GM19395 (cell line): Measurements from ENCODE around the gene PDGFC.

ENCODE experiments used
- ATAC-seq: cut with Tn5 transposase; IDR thresholded peaks from one replicate; pipeline ENCODE4 v1.9.1; 2021; ENCODE audit warnings: mild to moderate bottlenecking, moderate library complexity; ENCODE audit not compliant: unreplicated experiment

The PDGFC gene

GRCh38 chr4:156790866-156791265, 180.7 kb downstream of the PDGFC start:
- no peak for ATAC-seq

- ATAC-seq, result no peak
These were observed 182.8 kb downstream of the PDGFC start for GRCh38 chr4:156788782-156789181.

- no peak for ATAC-seq
These were observed 184.9 kb downstream of the PDGFC start for GRCh38 chr4:156786713-156787112.

- ATAC-seq, result no peak
These were observed 186.6 kb downstream of the PDGFC start for GRCh38 chr4:156784970-156785369.

GRCh38 chr4:156783966-156784365, 187.6 kb downstream of the PDGFC start:
- ATAC-seq, result no peak

- ATAC-seq, result no peak
These were observed 189.1 kb downstream of the PDGFC start for GRCh38 chr4:156782491-156782890.

GRCh38 chr4:156781852-156782251, 189.7 kb downstream of the PDGFC start:
- no peak for ATAC-seq

GRCh38 chr4:156779774-156780173, 191.8 kb downstream of the PDGFC start:
- ATAC-seq, result no peak

GRCh38 chr4:156779042-156779441, 192.6 kb downstream of the PDGFC start:
- ATAC-seq, result no peak

- no peak for ATAC-seq
These were observed 193.0 kb downstream of the PDGFC start for GRCh38 chr4:156778606-156779005.

- ATAC-seq, result no peak
These were observed 193.5 kb downstream of the PDGFC start for GRCh38 chr4:156778093-156778492.

GRCh38 chr4:156775813-156776212, 195.8 kb downstream of the PDGFC start:
- no peak for ATAC-seq

- ATAC-seq, result no peak
These were observed 197.2 kb downstream of the PDGFC start for GRCh38 chr4:156774422-156774821.

- ATAC-seq, result no peak
These were observed 197.8 kb downstream of the PDGFC start for GRCh38 chr4:156773648-156774357.

- ATAC-seq, result no peak
These were observed 200.3 kb downstream of the PDGFC start for GRCh38 chr4:156771171-156771837.

GRCh38 chr4:156770140-156770539, 201.5 kb downstream of the PDGFC start:
- ATAC-seq, result no peak

- no peak for ATAC-seq
These were observed 203.6 kb downstream of the PDGFC start for GRCh38 chr4:156767911-156768415.

GRCh38 chr4:156766846-156767245, 204.8 kb downstream of the PDGFC start:
- ATAC-seq, result no peak

GRCh38 chr4:156765277-156765676, 206.3 kb downstream of the PDGFC start:
- ATAC-seq, result no peak

- no peak for ATAC-seq
These were observed 206.8 kb downstream of the PDGFC start for GRCh38 chr4:156764846-156765245.

- ATAC-seq, result no peak
These were observed 207.5 kb downstream of the PDGFC start for GRCh38 chr4:156764145-156764544.

GRCh38 chr4:156763511-156763910, 208.1 kb downstream of the PDGFC start:
- no peak for ATAC-seq
